Hepatocyte (in vitro differentiated cells): ENCODE measurements around the gene PHACTR3. TPM values are rescaled to one million over a fixed set of nuclear protein-coding genes. Genes with fewer than 3 reads are reported as not detected.

Experiments
- DNase-seq: peaks from one replicate; pipeline ENCODE4 v3.0.0-alpha.2; 2016; ENCODE audit warnings: low spot score
- H2AFZ ChIP-seq: fragments of 200-600 bp; sonication (generic); 2 replicates; pipeline ENCODE4 v1.6.0; 2016; ENCODE audit warnings: antibody characterized with exemption, mild to moderate bottlenecking
- H3K27ac ChIP-seq: fragments of 200-600 bp; sonication (generic); 2 replicates; pipeline ENCODE4 v1.5.1; 2016; ENCODE audit warnings: mild to moderate bottlenecking
- H3K27me3 ChIP-seq: fragments of 200-600 bp; sonication (generic); 2 replicates; pipeline ENCODE4 v1.6.1; 2016
- H3K36me3 ChIP-seq: fragments of 200-600 bp; sonication (generic); replicated peaks from 2 replicates; pipeline ENCODE4 v1.5.1; 2016; ENCODE audit warnings: low read depth; ENCODE audit not compliant: insufficient read depth
- H3K4me1 ChIP-seq: fragments of 200-600 bp; sonication (generic); 2 replicates; pipeline ENCODE4 v1.5.1; 2016; ENCODE audit warnings: mild to moderate bottlenecking, moderate library complexity; ENCODE audit not compliant: insufficient read depth
- H3K4me2 ChIP-seq: fragments of 200-600 bp; sonication (generic); 2 replicates; pipeline ENCODE4 v1.6.0; 2016
- H3K4me3 ChIP-seq: fragments of 200-600 bp; sonication (generic); 2 replicates; pipeline ENCODE4 v1.5.1; 2016; ENCODE audit warnings: mild to moderate bottlenecking
- H3K79me2 ChIP-seq: fragments of 200-600 bp; sonication (generic); 2 replicates; pipeline ENCODE4 v1.6.0; 2017; ENCODE audit warnings: mild to moderate bottlenecking
- H3K9me2 ChIP-seq: fragments of 200-600 bp; sonication (generic); replicated peaks from 2 replicates; pipeline ENCODE4 v1.6.0; 2017; ENCODE audit warnings: mild to moderate bottlenecking; ENCODE audit not compliant: insufficient read depth
- H3K9me3 ChIP-seq: fragments of 200-600 bp; sonication (generic); 2 replicates; pipeline ENCODE4 v1.5.1; 2016; ENCODE audit warnings: low read depth, mild to moderate bottlenecking
- H4K20me1 ChIP-seq: fragments of 200-600 bp; sonication (generic); 2 replicates; pipeline ENCODE4 v1.6.0; 2016; ENCODE audit warnings: mild to moderate bottlenecking; ENCODE audit not compliant: insufficient read depth, poor library complexity, severe bottlenecking
- EZH2 ChIP-seq: fragments of 200-600 bp; sonication (generic); IDR thresholded peaks from 2 replicates; pipeline ENCODE4 v1.6.1; 2016; ENCODE audit warnings: antibody characterized with exemption, mild to moderate bottlenecking, borderline replicate concordance
- EZH2phosphoT487 ChIP-seq: fragments of 200-600 bp; sonication (generic); IDR thresholded peaks from one replicate; pipeline ENCODE4 v1.6.1; 2018; ENCODE audit warnings: antibody characterized with exemption, mild to moderate bottlenecking, low read depth, moderate library complexity; ENCODE audit not compliant: unreplicated experiment, severe bottlenecking
- WGBS: methylation state at CpG from one replicate; pipeline ENCODE4 v1.1.6; 2016; ENCODE audit warnings: low lambda C conversion rate; ENCODE audit errors: missing lambda C conversion rate; 5-methylcytosine and 5-hydroxymethylcytosine counted together
- polyA plus RNA-seq: library from polyadenylated mRNA; unstranded; fragments of >200 nt; fragmentation: Nextera tagmentation; extraction: Ambion mirVana; gene quantifications from 2 replicates; pipeline ENCODE4 v1.2.1, GENCODE V29; 2016
- total RNA-seq: library from RNA; depleted of rRNA; stranded (reverse); fragments of >200 nt; gene quantifications from 2 replicates; pipeline ENCODE4 v1.2.3, GENCODE V29; 2014
- TF ChIP-seq, protein P1 (sequence below): fragments of 200-600 bp; sonication (generic); IDR thresholded peaks from 2 replicates; pipeline ENCODE4 v1.5.1; 2016; ENCODE audit warnings: antibody characterized with exemption, mild to moderate bottlenecking; ENCODE audit not compliant: poor library complexity

The PHACTR3 gene
- total and polyA plus RNA-seq, 2 experiments from 2014 or later = 5.2 to 7.5 TPM

DNA sequence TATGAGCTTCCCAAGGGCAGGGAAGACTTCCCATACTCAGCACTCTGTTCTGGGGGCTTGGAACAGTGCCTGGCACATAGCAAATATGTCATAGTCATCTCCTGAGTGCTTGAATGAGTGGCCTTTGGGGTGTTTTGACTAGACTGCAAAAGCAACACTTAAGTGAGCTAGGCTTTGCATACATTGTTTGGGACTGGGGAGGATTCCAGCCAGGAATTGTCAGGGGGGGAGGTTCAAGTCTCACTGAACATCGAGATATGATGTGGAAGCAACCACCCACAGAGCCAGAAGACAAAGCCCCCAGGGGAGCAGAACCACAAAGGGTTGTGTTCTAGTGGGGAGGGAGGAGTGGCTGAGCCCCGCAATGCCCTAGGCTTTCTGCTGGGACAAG, 230.7 kb downstream of the PHACTR3 start:
- no peak for TF ChIP-seq EZH2phosphoT487
- TF ChIP-seq, protein P1, sequence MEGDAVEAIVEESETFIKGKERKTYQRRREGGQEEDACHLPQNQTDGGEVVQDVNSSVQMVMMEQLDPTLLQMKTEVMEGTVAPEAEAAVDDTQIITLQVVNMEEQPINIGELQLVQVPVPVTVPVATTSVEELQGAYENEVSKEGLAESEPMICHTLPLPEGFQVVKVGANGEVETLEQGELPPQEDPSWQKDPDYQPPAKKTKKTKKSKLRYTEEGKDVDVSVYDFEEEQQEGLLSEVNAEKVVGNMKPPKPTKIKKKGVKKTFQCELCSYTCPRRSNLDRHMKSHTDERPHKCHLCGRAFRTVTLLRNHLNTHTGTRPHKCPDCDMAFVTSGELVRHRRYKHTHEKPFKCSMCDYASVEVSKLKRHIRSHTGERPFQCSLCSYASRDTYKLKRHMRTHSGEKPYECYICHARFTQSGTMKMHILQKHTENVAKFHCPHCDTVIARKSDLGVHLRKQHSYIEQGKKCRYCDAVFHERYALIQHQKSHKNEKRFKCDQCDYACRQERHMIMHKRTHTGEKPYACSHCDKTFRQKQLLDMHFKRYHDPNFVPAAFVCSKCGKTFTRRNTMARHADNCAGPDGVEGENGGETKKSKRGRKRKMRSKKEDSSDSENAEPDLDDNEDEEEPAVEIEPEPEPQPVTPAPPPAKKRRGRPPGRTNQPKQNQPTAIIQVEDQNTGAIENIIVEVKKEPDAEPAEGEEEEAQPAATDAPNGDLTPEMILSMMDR = no peak
- no peak for TF ChIP-seq EZH2
- Histone ChIP-seq H3K79me2 (no peaks in the 10 kb centered on the region), H3K4me3 (no peak overlapping the region), H3K9me3 (no peaks in the 10 kb centered on the region), H3K27ac (no peak overlapping the region), H3K9me2 (no peaks in the 10 kb centered on the region), H4K20me1 (no peaks in the 10 kb centered on the region), H3K36me3 (no peaks in the 10 kb centered on the region), H3K4me1 (peaks cover 8% of the 10 kb centered on the region), H3K27me3 (no peaks in the 10 kb centered on the region), H2AFZ (no peak overlapping the region), H3K4me2 (no peak overlapping the region)
- DNase-seq = no peak
- WGBS = 36% methylated on average over 2 of the region's 2 CpGs

DNA sequence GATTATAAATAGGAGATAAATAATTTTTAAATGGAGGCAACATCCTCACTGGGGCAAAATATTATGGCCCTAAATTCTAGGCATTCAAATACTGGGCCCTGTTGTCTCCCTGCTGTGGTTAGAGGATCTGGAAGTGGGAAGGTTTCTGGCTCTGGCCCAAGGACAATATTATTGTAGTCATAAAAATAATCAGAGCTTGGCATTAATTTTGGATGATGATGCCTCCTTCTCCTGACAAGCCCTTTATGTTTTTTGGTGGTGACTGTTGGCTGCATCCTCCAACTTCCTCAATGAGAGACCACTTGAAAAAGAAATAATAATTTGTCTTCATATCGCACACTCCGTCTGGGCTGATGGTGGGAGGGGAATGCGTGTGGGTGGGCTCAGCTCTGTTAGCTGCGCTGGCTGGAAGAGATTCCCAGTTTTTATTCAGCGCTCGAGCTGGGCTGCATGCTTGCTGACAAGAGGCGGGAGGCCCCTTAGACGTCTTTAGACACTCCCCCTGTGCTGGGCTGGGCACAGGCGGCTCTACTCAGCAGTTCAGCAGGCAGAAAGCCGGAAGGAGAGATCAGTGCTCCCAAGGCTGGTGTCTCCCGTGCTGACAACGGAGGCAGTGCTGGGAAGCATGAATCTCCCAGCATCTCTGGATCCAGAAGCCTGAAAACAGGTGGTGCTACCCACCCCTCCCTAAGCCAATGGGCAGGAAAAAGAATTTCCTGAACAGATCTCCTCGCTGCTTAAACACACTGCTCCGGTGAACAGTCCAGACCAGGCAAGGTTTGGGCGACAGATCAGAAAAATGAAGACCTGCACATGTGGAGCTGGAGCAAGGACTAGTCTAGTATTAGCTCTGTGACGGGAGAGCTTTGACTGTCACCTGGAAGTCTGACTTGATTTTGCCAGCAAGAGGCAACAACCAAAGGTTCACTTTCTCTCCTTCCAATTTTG, 231.4 kb downstream of the PHACTR3 start:
- no peaks in the 10 kb centered on the region for H3K79me2 ChIP-seq
- no peak overlapping the region for H3K4me3 ChIP-seq
- no peak overlapping the region for H2AFZ ChIP-seq
- H3K27me3 ChIP-seq = no peaks in the 10 kb centered on the region
- H3K4me2 ChIP-seq = peak overlapping the region; percentile 69
- no peaks in the 10 kb centered on the region for H3K36me3 ChIP-seq
- WGBS = 29% methylated on average over 16 of the region's 16 CpGs
- no peaks in the 10 kb centered on the region for H3K9me2 ChIP-seq
- H3K9me3 ChIP-seq = no peaks in the 10 kb centered on the region
- H3K4me1 ChIP-seq = peaks cover 8% of the 10 kb centered on the region
- peak; percentile 80 for DNase-seq
- TF ChIP-seq, protein P1 = no peak
- TF ChIP-seq EZH2 (no peak), EZH2phosphoT487 (no peak)
- no peak overlapping the region for H3K27ac ChIP-seq
- no peaks in the 10 kb centered on the region for H4K20me1 ChIP-seq

DNA sequence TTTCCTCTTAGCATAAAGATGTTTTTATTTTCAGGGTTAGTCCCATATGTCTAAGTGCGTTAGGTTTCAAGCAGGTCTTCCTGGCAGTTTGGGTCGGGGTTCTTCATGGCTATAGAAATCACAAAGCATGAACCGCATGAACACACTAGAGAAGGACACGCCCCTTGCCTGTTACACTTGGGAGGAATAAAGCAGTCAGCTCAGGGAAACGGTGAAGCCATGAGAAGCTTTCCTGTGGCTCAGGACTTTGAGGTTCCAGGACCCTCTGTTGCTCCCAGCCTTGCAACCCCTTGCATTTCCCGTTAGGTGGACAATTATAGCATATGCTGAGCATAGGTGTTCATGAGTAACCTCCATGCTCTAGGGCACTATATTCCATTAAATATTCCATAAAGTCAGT, 232.4 kb downstream of the PHACTR3 start:
- Histone ChIP-seq H3K27me3 (peaks cover 3% of the 10 kb centered on the region), H3K79me2 (no peaks in the 10 kb centered on the region), H3K4me1 (peaks cover 8% of the 10 kb centered on the region), H3K4me3 (no peak overlapping the region), H3K9me3 (no peaks in the 10 kb centered on the region), H3K36me3 (no peaks in the 10 kb centered on the region), H3K27ac (no peak overlapping the region), H3K9me2 (no peaks in the 10 kb centered on the region), H2AFZ (no peak overlapping the region), H4K20me1 (no peaks in the 10 kb centered on the region), H3K4me2 (peak overlapping the region; percentile 69)
- TF ChIP-seq EZH2 (no peak), EZH2phosphoT487 (no peak)
- TF ChIP-seq, protein P1 = no peak
- DNase-seq = no peak
- 62% methylated on average over 6 of the region's 6 CpGs for WGBS
